ENCODE data around the gene TNFSF15.

The TNFSF15 gene

DNA sequence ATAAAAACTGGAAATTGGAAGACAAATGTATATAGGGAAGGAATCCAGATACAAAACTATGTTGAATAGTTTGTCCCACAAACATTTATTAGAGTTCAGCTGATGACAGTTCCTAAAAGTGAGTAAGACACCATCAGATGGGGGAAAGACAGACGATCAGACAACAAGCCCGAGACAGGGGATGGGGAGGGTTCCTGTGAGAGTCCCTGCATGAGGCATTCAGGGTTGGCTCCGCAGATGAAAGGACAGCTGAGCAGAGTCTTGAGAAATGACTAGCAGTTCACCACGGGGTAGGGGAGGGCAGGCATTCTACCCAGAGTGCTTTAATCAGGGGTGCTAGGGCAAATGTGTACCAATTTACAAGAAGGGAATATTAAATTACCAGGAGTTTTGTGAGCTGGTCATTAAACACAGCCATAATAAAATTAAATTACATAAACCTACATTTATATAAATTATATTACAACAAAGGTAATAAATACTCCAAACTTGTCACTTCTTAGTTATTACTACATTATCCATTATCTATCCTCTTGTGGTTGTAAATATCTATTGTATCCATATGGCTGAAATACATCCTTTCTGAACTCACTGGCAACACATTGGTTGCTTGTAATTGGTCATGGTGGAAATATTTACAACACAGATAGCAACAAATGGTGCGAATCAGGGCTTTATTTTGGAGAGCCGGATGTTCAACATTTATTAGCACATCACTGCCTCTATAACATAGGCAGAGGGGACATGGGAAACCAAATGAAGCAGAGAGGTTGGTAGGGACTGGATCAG, 27.8 kb downstream of the TNFSF15 start:
- TF ChIP-seq EZH2phosphoT487 (IDR thresholded peaks at IDR 0.05; ENCODE audit: low read depth) (no peak), CTCF (IDR thresholded peaks at IDR 0.05; ENCODE audit: low read depth, low read length) (no peak)
- peaks cover 83% of the 10 kb centered on the region for H3K27me3 ChIP-seq (ENCODE audit: low read depth, low read length)
- no peaks in the 10 kb centered on the region for H3K9me3 ChIP-seq (ENCODE audit: insufficient read depth, low read length)
- no peaks in the 10 kb centered on the region for H3K36me3 ChIP-seq (replicated peaks; ENCODE audit: low read depth, low read length)
- H3K79me2 ChIP-seq (ENCODE audit: low read length) = no peaks in the 10 kb centered on the region
- H3K9ac ChIP-seq (ENCODE audit: low read length) = no peak overlapping the region
- H2AFZ ChIP-seq (ENCODE audit: low read depth, low read length) = no peak overlapping the region
- H3K4me2 ChIP-seq (ENCODE audit: low read length) = peak overlapping the region; percentile 11; the same call in 1 of the 2 replicates
- H3K4me3 ChIP-seq (ENCODE audit: low read length) = no peak overlapping the region
- no peaks in the 10 kb centered on the region for H4K20me1 ChIP-seq (ENCODE audit: insufficient read depth, low read length)
- peaks cover 21% of the 10 kb centered on the region for H3K4me1 ChIP-seq (ENCODE audit: low read length)
- H3K27ac ChIP-seq (ENCODE audit: low read length) = no peak overlapping the region

- Histone ChIP-seq H3K79me2 (ENCODE audit: low read length) (no peaks in the 10 kb centered on the region), H2AFZ (ENCODE audit: low read depth, low read length) (no peak overlapping the region), H3K4me1 (ENCODE audit: low read length) (peaks cover 21% of the 10 kb centered on the region), H3K36me3 (replicated peaks; ENCODE audit: low read depth, low read length) (no peaks in the 10 kb centered on the region), H3K27me3 (ENCODE audit: low read depth, low read length) (peaks cover 75% of the 10 kb centered on the region), H3K9ac (ENCODE audit: low read length) (no peak overlapping the region), H3K4me3 (ENCODE audit: low read length) (no peak overlapping the region), H3K4me2 (ENCODE audit: low read length) (no peak overlapping the region), H3K9me3 (ENCODE audit: insufficient read depth, low read length) (no peaks in the 10 kb centered on the region), H3K27ac (ENCODE audit: low read length) (no peak overlapping the region), H4K20me1 (ENCODE audit: insufficient read depth, low read length) (no peaks in the 10 kb centered on the region)
- TF ChIP-seq CTCF (IDR thresholded peaks at IDR 0.05; ENCODE audit: low read depth, low read length) (no peak), EZH2phosphoT487 (IDR thresholded peaks at IDR 0.05; ENCODE audit: low read depth) (no peak)
These were observed 29.0 kb downstream of the TNFSF15 start for GRCh38 chr9:114776683-114777399.

DNA sequence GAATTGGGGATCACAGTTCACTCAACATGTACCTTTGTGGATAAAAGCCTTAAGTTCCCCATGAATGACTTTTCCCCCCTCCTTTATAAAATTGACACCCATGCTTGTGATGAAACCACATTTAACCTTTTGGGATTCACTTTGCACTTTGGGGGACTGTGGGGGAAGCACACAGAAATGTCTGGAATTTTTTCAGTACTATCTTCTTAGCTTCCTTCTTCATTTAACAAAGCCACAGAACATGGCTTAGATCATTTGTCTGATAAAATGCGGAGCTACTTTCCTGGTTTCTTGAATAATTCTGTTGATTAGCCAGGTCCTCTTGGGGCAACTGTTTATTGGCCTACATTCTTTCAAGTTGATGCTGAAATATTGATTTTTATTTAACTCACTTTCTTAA, 29.9 kb downstream of the TNFSF15 start:
- H3K9me3 ChIP-seq (ENCODE audit: insufficient read depth, low read length) = no peaks in the 10 kb centered on the region
- no peak overlapping the region for H2AFZ ChIP-seq (ENCODE audit: low read depth, low read length)
- H4K20me1 ChIP-seq (ENCODE audit: insufficient read depth, low read length) = no peaks in the 10 kb centered on the region
- H3K79me2 ChIP-seq (ENCODE audit: low read length) = no peaks in the 10 kb centered on the region
- H3K27ac ChIP-seq (ENCODE audit: low read length) = no peak overlapping the region
- no peak overlapping the region for H3K4me2 ChIP-seq (ENCODE audit: low read length)
- peaks cover 21% of the 10 kb centered on the region for H3K4me1 ChIP-seq (ENCODE audit: low read length)
- no peak overlapping the region for H3K9ac ChIP-seq (ENCODE audit: low read length)
- H3K27me3 ChIP-seq (ENCODE audit: low read depth, low read length) = peaks cover 70% of the 10 kb centered on the region
- H3K36me3 ChIP-seq (replicated peaks; ENCODE audit: low read depth, low read length) = no peaks in the 10 kb centered on the region
- TF ChIP-seq CTCF (IDR thresholded peaks at IDR 0.05; ENCODE audit: low read depth, low read length) (no peak), EZH2phosphoT487 (IDR thresholded peaks at IDR 0.05; ENCODE audit: low read depth) (no peak)
- no peak overlapping the region for H3K4me3 ChIP-seq (ENCODE audit: low read length)

DNA sequence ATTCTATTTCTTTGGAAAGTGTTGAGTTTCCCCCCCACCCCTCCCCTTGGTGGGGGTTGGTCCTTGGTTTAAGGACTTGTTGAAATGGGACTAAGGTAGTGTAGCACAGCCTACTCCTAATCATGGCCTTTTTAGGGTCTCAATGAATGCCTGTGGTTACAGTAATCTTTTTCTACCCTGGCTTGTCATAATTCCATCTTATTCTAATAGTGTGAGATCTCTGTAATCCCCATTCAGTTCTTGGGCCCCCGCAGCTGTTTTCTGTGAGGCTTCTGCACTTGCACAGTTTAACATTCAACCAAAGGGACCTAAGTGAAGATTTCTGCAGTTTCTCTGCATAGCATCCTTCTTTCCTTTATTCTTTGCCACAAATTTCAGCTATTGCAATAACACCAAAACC, 30.7 kb downstream of the TNFSF15 start:
- H3K4me3 ChIP-seq (ENCODE audit: low read length) = no peak overlapping the region
- H3K36me3 ChIP-seq (replicated peaks; ENCODE audit: low read depth, low read length) = no peaks in the 10 kb centered on the region
- no peak overlapping the region for H2AFZ ChIP-seq (ENCODE audit: low read depth, low read length)
- no peaks in the 10 kb centered on the region for H3K9me3 ChIP-seq (ENCODE audit: insufficient read depth, low read length)
- peaks cover 64% of the 10 kb centered on the region for H3K27me3 ChIP-seq (ENCODE audit: low read depth, low read length)
- no peak overlapping the region for H3K9ac ChIP-seq (ENCODE audit: low read length)
- peak overlapping the region; percentile 70 for H3K4me2 ChIP-seq (ENCODE audit: low read length)
- no peak overlapping the region for H3K27ac ChIP-seq (ENCODE audit: low read length)
- no peak for TF ChIP-seq EZH2phosphoT487 (IDR thresholded peaks at IDR 0.05; ENCODE audit: low read depth)
- TF ChIP-seq CTCF (IDR thresholded peaks at IDR 0.05; ENCODE audit: low read depth, low read length) = no peak
- peaks cover 22% of the 10 kb centered on the region for H3K4me1 ChIP-seq (ENCODE audit: low read length)
- no peaks in the 10 kb centered on the region for H4K20me1 ChIP-seq (ENCODE audit: insufficient read depth, low read length)
- no peaks in the 10 kb centered on the region for H3K79me2 ChIP-seq (ENCODE audit: low read length)
